Measurements from ENCODE around the gene SULT1B1. TPM values are rescaled to one million over a fixed set of nuclear protein-coding genes. Genes with fewer than 3 reads are reported as not detected.
A peak's percentile ranks its signal among the peaks of the same experiment; 100 is the strongest.
"Not testable (repeated sequence)": the region's sequence is repeated elsewhere in the genome, so short reads cannot be mapped to it uniquely, and the experiment has no call there.

Gene SULT1B1
- total and polyA plus RNA-seq, 5 donors from 2014 or later, result 3.9 to 12.4 (median 5.1) TPM

DNA sequence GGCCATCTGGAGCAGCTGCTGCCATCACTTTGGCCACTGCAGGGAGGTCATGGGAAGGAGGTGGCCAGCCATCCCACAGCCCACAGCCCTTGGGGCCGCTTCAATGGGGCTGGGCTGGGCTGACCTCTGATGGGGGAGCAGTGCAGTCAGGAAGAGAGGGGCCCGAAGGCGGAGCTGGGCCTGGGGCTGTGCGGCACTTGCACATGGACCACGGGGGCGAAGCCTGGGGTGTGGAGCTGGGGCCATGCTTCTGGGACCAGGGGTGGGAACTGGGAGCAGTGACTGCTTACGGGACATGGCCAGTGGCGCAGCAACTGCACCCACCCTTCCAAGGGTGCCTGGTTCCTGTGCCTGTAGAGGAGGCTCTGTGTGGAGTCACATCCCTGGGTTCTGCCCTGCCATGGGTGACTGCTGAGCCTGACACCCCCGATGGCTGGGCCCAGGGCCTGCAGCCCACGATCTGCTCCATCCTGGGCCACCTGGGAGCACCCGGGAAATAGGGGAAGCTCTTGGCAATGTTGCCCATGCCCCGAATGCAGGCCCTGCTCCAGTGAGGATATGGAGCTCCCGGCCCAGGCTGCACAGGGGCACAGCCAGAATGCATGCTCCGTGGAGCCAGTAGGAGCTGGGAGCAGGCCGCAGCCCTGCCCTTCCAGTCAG is 22.4 kb upstream of the SULT1B1 start:
- no peak overlapping the region for H3K27ac Mint-ChIP-seq
- DNase-seq, result no peak
- peaks cover 0 to 3% (median 0%) of the 10 kb centered on the region in 7 donors for H3K9me3 Mint-ChIP-seq
- Histone ChIP-seq H3K9me3 (ENCODE audit: control insufficient read depth in 2 of 2, low read length in 2 of 2) (no peaks in the 10 kb centered on the region), H3K36me3 (ENCODE audit: control insufficient read depth, insufficient read depth, low read length) (no peaks in the 10 kb centered on the region), H3K4me1 (ENCODE audit: control insufficient read depth, insufficient read depth, low read length, poor library complexity, severe bottlenecking) (no peaks in the 10 kb centered on the region), H3K27me3 (ENCODE audit: control insufficient read depth, insufficient read depth, low read length) (no peaks in the 10 kb centered on the region), H3K4me3 (ENCODE audit: low read depth, low read length) (no peak overlapping the region), H3K27ac (ENCODE audit: insufficient read depth, low read length, poor library complexity, severe bottlenecking) (no peak overlapping the region)
- H3K27me3 Mint-ChIP-seq, result no peaks in the 10 kb centered on the region
- H3K36me3 Mint-ChIP-seq, result no peaks in the 10 kb centered on the region
- H3K4me1 Mint-ChIP-seq, result no peaks in the 10 kb centered on the region
- no peak for ATAC-seq (ENCODE audit: low read depth in 2 of 2)
- H3K4me3 Mint-ChIP-seq, result no peak overlapping the region

- peak overlapping the region in 1 of 3 donors; percentile 52 for H3K27ac Mint-ChIP-seq
- Histone ChIP-seq H3K9me3 (ENCODE audit: control insufficient read depth in 2 of 2, low read length in 2 of 2) (no peaks in the 10 kb centered on the region), H3K36me3 (ENCODE audit: control insufficient read depth, insufficient read depth, low read length) (no peaks in the 10 kb centered on the region), H3K27me3 (ENCODE audit: control insufficient read depth, insufficient read depth, low read length) (no peaks in the 10 kb centered on the region), H3K4me3 (ENCODE audit: low read depth, low read length) (no peak overlapping the region), H3K4me1 (ENCODE audit: control insufficient read depth, insufficient read depth, low read length, poor library complexity, severe bottlenecking) (no peaks in the 10 kb centered on the region), H3K27ac (ENCODE audit: insufficient read depth, low read length, poor library complexity, severe bottlenecking) (no peak overlapping the region)
- H3K27me3 Mint-ChIP-seq, result no peaks in the 10 kb centered on the region
- no peak for ATAC-seq (ENCODE audit: low read depth in 2 of 2)
- no peak for DNase-seq
- H3K4me3 Mint-ChIP-seq, result no peak overlapping the region
- peaks cover 0 to 3% (median 0%) of the 10 kb centered on the region in 7 donors for H3K9me3 Mint-ChIP-seq
- no peaks in the 10 kb centered on the region for H3K36me3 Mint-ChIP-seq
- H3K4me1 Mint-ChIP-seq, result no peaks in the 10 kb centered on the region
Measured at GRCh38 chr4:69781458-69782418, 21.3 kb upstream of the SULT1B1 start.

DNA sequence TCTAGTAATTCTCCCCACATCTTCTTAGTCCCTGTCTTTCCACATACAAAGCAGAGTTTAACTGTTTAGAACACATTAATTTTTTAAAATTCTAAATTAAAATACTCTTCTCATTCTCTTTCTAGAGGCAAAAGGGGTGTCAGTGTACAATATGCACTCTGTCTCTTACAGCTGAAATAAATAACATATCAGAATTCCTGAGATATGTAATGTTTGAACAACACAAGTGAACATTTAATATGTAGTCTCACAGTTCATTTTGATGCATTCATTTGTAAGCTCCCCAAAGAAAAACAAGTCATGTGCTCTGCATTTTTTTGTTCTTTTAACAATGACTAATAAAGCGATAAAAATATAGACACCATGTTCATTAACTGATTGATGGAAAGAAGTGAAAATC is 19.7 kb upstream of the SULT1B1 start:
- Histone ChIP-seq H3K27me3 (ENCODE audit: control insufficient read depth, insufficient read depth, low read length) (no peaks in the 10 kb centered on the region), H3K9me3 (ENCODE audit: control insufficient read depth in 2 of 2, low read length in 2 of 2) (no peaks in the 10 kb centered on the region), H3K36me3 (ENCODE audit: control insufficient read depth, insufficient read depth, low read length) (no peaks in the 10 kb centered on the region), H3K4me1 (ENCODE audit: control insufficient read depth, insufficient read depth, low read length, poor library complexity, severe bottlenecking) (no peaks in the 10 kb centered on the region), H3K4me3 (ENCODE audit: low read depth, low read length) (no peak overlapping the region), H3K27ac (ENCODE audit: insufficient read depth, low read length, poor library complexity, severe bottlenecking) (no peak overlapping the region)
- Mint-ChIP-seq H3K4me1 (no peaks in the 10 kb centered on the region), H3K4me3 (no peak overlapping the region), H3K27me3 (no peaks in the 10 kb centered on the region), H3K36me3 (no peaks in the 10 kb centered on the region), H3K27ac (no peak overlapping the region), H3K9me3 (peaks cover 0 to 5% (median 0%) of the 10 kb centered on the region in 7 donors)
- DNase-seq (no peak), ATAC-seq (ENCODE audit: low read depth in 2 of 2) (no peak)

DNA sequence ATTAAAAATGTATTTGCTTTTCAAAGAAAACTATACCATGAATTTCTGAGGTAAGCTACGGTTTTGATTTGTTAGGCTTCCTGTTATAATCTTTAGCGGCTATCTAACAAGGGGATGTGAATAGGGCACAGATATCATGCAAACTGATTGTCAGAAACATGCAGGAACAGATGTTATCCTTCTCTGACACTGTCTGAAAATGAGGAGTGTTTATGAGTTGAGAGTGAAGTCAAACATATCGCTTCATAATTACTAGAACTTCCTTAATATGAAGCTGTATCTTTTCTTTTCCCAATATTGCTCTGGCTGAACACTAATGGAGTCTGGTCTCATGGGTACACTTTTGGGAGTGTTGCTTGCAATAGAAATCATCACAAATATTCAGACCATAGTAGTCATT is 16.3 kb upstream of the SULT1B1 start:
- no peaks in the 10 kb centered on the region for H3K27me3 Mint-ChIP-seq
- no peaks in the 10 kb centered on the region for H3K36me3 Mint-ChIP-seq
- ATAC-seq (ENCODE audit: low read depth in 2 of 2), result no peak
- H3K4me3 Mint-ChIP-seq, result no peak overlapping the region
- H3K27ac ChIP-seq (ENCODE audit: insufficient read depth, low read length, poor library complexity, severe bottlenecking), result no peak overlapping the region
- peaks cover 0 to 3% (median 0%) of the 10 kb centered on the region in 7 donors for H3K9me3 Mint-ChIP-seq
- H3K27me3 ChIP-seq (ENCODE audit: control insufficient read depth, insufficient read depth, low read length), result no peaks in the 10 kb centered on the region
- H3K9me3 ChIP-seq (ENCODE audit: control insufficient read depth in 2 of 2, low read length in 2 of 2), result no peaks in the 10 kb centered on the region
- DNase-seq, result no peak
- H3K27ac Mint-ChIP-seq, result no peak overlapping the region
- H3K4me3 ChIP-seq (ENCODE audit: low read depth, low read length), result no peak overlapping the region
- no peaks in the 10 kb centered on the region for H3K4me1 ChIP-seq (ENCODE audit: control insufficient read depth, insufficient read depth, low read length, poor library complexity, severe bottlenecking)
- no peaks in the 10 kb centered on the region for H3K4me1 Mint-ChIP-seq
- no peaks in the 10 kb centered on the region for H3K36me3 ChIP-seq (ENCODE audit: control insufficient read depth, insufficient read depth, low read length)

DNA sequence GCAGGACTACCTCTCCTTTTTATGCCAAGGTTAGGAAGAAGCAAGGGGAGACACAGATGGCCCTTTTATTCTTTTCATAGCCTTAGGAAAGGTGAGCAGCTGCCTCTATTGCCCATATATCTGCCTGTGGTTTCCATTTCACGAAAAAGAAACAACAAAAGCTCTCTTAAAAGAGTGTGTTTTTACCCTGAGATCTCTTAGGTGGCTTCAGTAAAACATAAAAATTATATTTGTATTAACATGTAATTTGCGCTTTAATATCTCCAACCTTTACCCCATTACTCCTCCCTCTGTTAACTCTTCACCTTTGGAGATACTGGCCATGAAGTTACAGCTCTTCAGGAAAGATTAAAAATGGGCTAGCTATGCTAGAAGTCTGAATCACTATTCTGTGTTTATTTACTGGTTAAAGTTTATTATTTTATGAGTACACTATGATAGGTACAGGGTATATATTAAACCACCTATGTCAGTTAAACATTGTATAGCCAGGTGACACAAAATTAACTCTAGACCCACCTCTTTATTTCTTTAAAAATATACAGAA is 15.0 kb upstream of the SULT1B1 start:
- H3K4me1 ChIP-seq (ENCODE audit: control insufficient read depth, insufficient read depth, low read length, poor library complexity, severe bottlenecking), result no peaks in the 10 kb centered on the region
- no peaks in the 10 kb centered on the region for H3K27me3 ChIP-seq (ENCODE audit: control insufficient read depth, insufficient read depth, low read length)
- Mint-ChIP-seq H3K9me3 (peaks cover 0 to 3% (median 0%) of the 10 kb centered on the region in 7 donors), H3K4me3 (no peak overlapping the region), H3K27me3 (no peaks in the 10 kb centered on the region), H3K36me3 (no peaks in the 10 kb centered on the region), H3K4me1 (peaks cover 0 to 6% (median 3%) of the 10 kb centered on the region in 4 donors), H3K27ac (peak overlapping the region in 1 of 3 donors; percentile 4)
- no peak for DNase-seq
- H3K36me3 ChIP-seq (ENCODE audit: control insufficient read depth, insufficient read depth, low read length), result no peaks in the 10 kb centered on the region
- no peak overlapping the region for H3K27ac ChIP-seq (ENCODE audit: insufficient read depth, low read length, poor library complexity, severe bottlenecking)
- H3K4me3 ChIP-seq (ENCODE audit: low read depth, low read length), result no peak overlapping the region
- no peaks in the 10 kb centered on the region for H3K9me3 ChIP-seq (ENCODE audit: control insufficient read depth in 2 of 2, low read length in 2 of 2)
- ATAC-seq (ENCODE audit: low read depth in 2 of 2), result no peak

- Histone ChIP-seq H3K36me3 (ENCODE audit: control insufficient read depth, insufficient read depth, low read length) (no peaks in the 10 kb centered on the region), H3K4me3 (ENCODE audit: low read depth, low read length) (no peak overlapping the region), H3K9me3 (ENCODE audit: control insufficient read depth in 2 of 2, low read length in 2 of 2) (no peaks in the 10 kb centered on the region), H3K27me3 (ENCODE audit: control insufficient read depth, insufficient read depth, low read length) (no peaks in the 10 kb centered on the region), H3K4me1 (ENCODE audit: control insufficient read depth, insufficient read depth, low read length, poor library complexity, severe bottlenecking) (no peaks in the 10 kb centered on the region), H3K27ac (ENCODE audit: insufficient read depth, low read length, poor library complexity, severe bottlenecking) (no peak overlapping the region)
- Mint-ChIP-seq H3K27ac (no peak overlapping the region), H3K4me1 (peaks cover 0 to 13% (median 6%) of the 10 kb centered on the region in 4 donors), H3K9me3 (peaks cover 0 to 3% (median 0%) of the 10 kb centered on the region in 7 donors), H3K4me3 (no peak overlapping the region), H3K36me3 (no peaks in the 10 kb centered on the region), H3K27me3 (no peaks in the 10 kb centered on the region)
- DNase-seq (no peak), ATAC-seq (ENCODE audit: low read depth in 2 of 2) (no peak)
Measured at GRCh38 chr4:69773484-69773883, 13.1 kb upstream of the SULT1B1 start.

DNA sequence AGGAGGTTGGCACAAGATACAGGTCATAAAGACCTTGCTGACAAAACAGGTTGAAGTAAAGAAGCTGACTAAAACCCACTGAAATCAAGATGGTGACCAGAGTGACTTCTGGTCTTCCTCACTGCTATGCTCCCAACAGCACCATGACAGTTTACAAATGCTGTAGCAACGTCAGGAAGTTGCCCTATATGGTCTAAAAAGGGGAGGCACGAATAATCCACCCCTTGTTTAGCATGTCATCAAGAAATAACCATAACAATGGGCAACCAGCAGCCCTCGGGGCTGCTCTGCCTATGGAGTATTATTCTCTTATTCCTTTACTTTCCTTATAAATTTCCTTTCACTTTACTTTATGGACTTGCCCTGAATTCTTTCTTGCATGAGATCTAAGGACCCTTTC is 8.1 kb upstream of the SULT1B1 start:
- not testable (repeated sequence) for H3K9me3 ChIP-seq (ENCODE audit: control insufficient read depth in 2 of 2, low read length in 2 of 2); H3K27ac ChIP-seq (ENCODE audit: insufficient read depth, low read length, poor library complexity, severe bottlenecking); H3K36me3 ChIP-seq (ENCODE audit: control insufficient read depth, insufficient read depth, low read length); H3K27me3 ChIP-seq (ENCODE audit: control insufficient read depth, insufficient read depth, low read length); H3K4me1 ChIP-seq (ENCODE audit: control insufficient read depth, insufficient read depth, low read length, poor library complexity, severe bottlenecking); H3K36me3 Mint-ChIP-seq; H3K4me3 Mint-ChIP-seq; H3K4me3 ChIP-seq (ENCODE audit: low read depth, low read length); H3K9me3 Mint-ChIP-seq; ATAC-seq (ENCODE audit: low read depth in 2 of 2); DNase-seq; H3K27me3 Mint-ChIP-seq; H3K27ac Mint-ChIP-seq
- H3K4me1 Mint-ChIP-seq, result peaks cover 0 to 31% (median 9%) of the 10 kb centered on the region in 4 donors

Measured in CD4-positive, CD25-positive, alpha-beta regulatory T cell (primary cell).